SK-N-MC (cell line): ENCODE data around the gene EFR3B.

Source experiments
- EZH2 ChIP-seq: fragments of 200-600 bp; sonication (generic); IDR thresholded peaks from one replicate; pipeline ENCODE4 v1.6.1; 2017; ENCODE audit warnings: antibody characterized with exemption
- FOXP2 ChIP-seq: optimal IDR thresholded peaks from 2 replicates; pipeline ENCODE3; 2011; ENCODE audit warnings: mild to moderate bottlenecking, moderate library complexity; ENCODE audit not compliant: insufficient read depth; ENCODE audit errors: extremely low read length, control extremely low read depth
- POLR2AphosphoS5 ChIP-seq: IDR thresholded peaks from 2 replicates; pipeline ENCODE4 v1.6.1; 2012; ENCODE audit warnings: mild to moderate bottlenecking, low read depth, low read length, borderline replicate concordance

- no peak for TF ChIP-seq EZH2
- no peak for TF ChIP-seq POLR2AphosphoS5
- no peak for TF ChIP-seq FOXP2
Observed at GRCh38 chr2:25165992-25166875, 124.4 kb downstream of the EFR3B start.
